Neural cell (in vitro differentiated cells): Measurements from ENCODE around the gene TUBA4B.

Experiments used
- CTCF ChIP-seq: fragments of 450-650 bp; IDR thresholded peaks from 2 replicates; pipeline ENCODE4 v1.5.1; 2014; ENCODE audit warnings: antibody characterized with exemption, mild to moderate bottlenecking, moderate library complexity; ENCODE audit not compliant: poor library complexity, severe bottlenecking
- POLR2AphosphoS5 ChIP-seq: IDR thresholded peaks from 2 replicates; pipeline ENCODE4 v1.6.1; 2012

- TF ChIP-seq POLR2AphosphoS5 (peak; percentile 97), CTCF (peak; percentile 48)
These were observed 46.5 kb upstream of the TUBA4B start, which contains the start of gene ZFAND2B for GRCh38 chr2:219206328-219207133.
